Neural progenitor cell (in vitro differentiated cells): ENCODE data around the gene CPD. TPM values are rescaled to one million over a fixed set of nuclear protein-coding genes. Genes with fewer than 3 reads are reported as not detected.

Experiments
- DNase-seq: peaks from one replicate; pipeline ENCODE4 v3.0.0-alpha.2; 2016; ENCODE audit warnings: low spot score
- H2AFZ ChIP-seq: fragments of 200-600 bp; sonication (generic); replicated peaks from 2 replicates; pipeline ENCODE4 v1.6.1; 2016; ENCODE audit warnings: antibody characterized with exemption
- H3F3A ChIP-seq: fragments of 200-600 bp; sonication (generic); 2 replicates; pipeline ENCODE4 v1.6.1; 2016; ENCODE audit warnings: antibody characterized with exemption, low read depth
- H3K27ac ChIP-seq: fragments of 200-600 bp; sonication (generic); 2 replicates; pipeline ENCODE4 v1.5.1; 2016; ENCODE audit warnings: mild to moderate bottlenecking
- H3K27me3 ChIP-seq: fragments of 200-600 bp; sonication (generic); 2 replicates; pipeline ENCODE4 v1.6.1; 2016; ENCODE audit warnings: mild to moderate bottlenecking, moderate library complexity
- H3K36me3 ChIP-seq: fragments of 200-600 bp; sonication (generic); 2 replicates; pipeline ENCODE4 v1.5.1; 2016
- H3K4me1 ChIP-seq: fragments of 200-600 bp; sonication (generic); 2 replicates; pipeline ENCODE4 v1.6.1; 2016; ENCODE audit warnings: mixed run types
- H3K4me2 ChIP-seq: fragments of 200-600 bp; sonication (generic); 2 replicates; pipeline ENCODE4 v1.6.1; 2016
- H3K4me3 ChIP-seq: fragments of 200-600 bp; sonication (generic); 2 replicates; pipeline ENCODE4 v1.5.1; 2016
- H3K79me2 ChIP-seq: fragments of 200-600 bp; sonication (generic); 2 replicates; pipeline ENCODE4 v1.6.1; 2016; ENCODE audit warnings: low read depth
- H3K9ac ChIP-seq: fragments of 200-600 bp; sonication (generic); 2 replicates; pipeline ENCODE4 v1.6.1; 2016
- H3K9me3 ChIP-seq: fragments of 200-600 bp; sonication (generic); 2 replicates; pipeline ENCODE4 v1.5.1; 2016; ENCODE audit warnings: low read depth
- H4K20me1 ChIP-seq: fragments of 200-600 bp; sonication (generic); 2 replicates; pipeline ENCODE4 v1.6.1; 2016; ENCODE audit warnings: low read depth
- H3K27ac Mint-ChIP-seq: 3 replicates; pipeline ENCODE4 v1.8.0; 2021; ENCODE audit warnings: mixed read lengths
- H3K27me3 Mint-ChIP-seq: 2 replicates; pipeline ENCODE4 v1.8.0; 2022; ENCODE audit warnings: low read depth, mild to moderate bottlenecking, inconsistent platforms, moderate library complexity, mixed read lengths; ENCODE audit not compliant: insufficient read depth
- H3K36me3 Mint-ChIP-seq: 3 replicates; pipeline ENCODE4 v1.8.0; 2021; ENCODE audit warnings: mixed read lengths
- H3K4me1 Mint-ChIP-seq: 3 replicates; pipeline ENCODE4 v1.8.0; 2021; ENCODE audit warnings: mixed read lengths
- H3K4me3 Mint-ChIP-seq: 3 replicates; pipeline ENCODE4 v1.8.0; 2021; ENCODE audit warnings: mild to moderate bottlenecking, moderate library complexity, mixed read lengths
- H3K9me3 Mint-ChIP-seq: 3 replicates; pipeline ENCODE4 v1.8.0; 2020; ENCODE audit warnings: mixed read lengths
- EZH2 ChIP-seq: fragments of 200-600 bp; sonication (generic); IDR thresholded peaks from 2 replicates; pipeline ENCODE4 v1.6.1; 2017; ENCODE audit warnings: antibody characterized with exemption, mild to moderate bottlenecking, moderate library complexity
- EZH2phosphoT487 ChIP-seq: fragments of 200-600 bp; sonication (generic); IDR thresholded peaks from 2 replicates; pipeline ENCODE4 v1.6.1; 2017; ENCODE audit warnings: antibody characterized with exemption
- total RNA-seq: library from RNA; depleted of rRNA; stranded (reverse); fragments of >200 nt; gene quantifications from 2 replicates; pipeline ENCODE4 v1.2.3, GENCODE V29; 2015; ENCODE audit warnings: low replicate concordance
- TF ChIP-seq, protein P1 (sequence below): fragments of 200-600 bp; sonication (generic); IDR thresholded peaks from 2 replicates; pipeline ENCODE4 v1.5.1; 2017; ENCODE audit warnings: antibody characterized with exemption, mild to moderate bottlenecking

CPD gene
- total RNA-seq, 1 donor from 2014 or later: 70.8 TPM

DNA sequence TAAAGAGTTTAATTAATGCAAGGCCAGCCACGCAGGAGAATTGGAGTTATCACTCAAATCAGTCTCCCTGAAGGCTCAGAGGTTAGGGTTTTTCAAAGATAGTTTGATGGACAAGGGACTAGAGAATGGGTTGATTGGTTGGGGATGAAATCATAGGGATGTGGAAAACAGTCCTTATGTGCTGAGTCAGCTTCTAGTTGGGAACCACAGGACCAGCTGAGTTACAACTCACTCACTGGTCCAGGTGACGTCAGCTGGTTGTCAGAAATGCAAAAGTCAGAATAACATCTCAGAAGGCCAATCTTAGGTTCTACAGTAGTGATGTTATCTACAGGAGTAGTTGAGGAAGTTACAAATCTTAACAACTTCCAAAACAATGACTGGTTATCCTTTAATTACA lies 47.6 kb downstream of the CPD start:
- Histone ChIP-seq H3K36me3 (peaks cover 28% of the 10 kb centered on the region), H3K9me3 (no peaks in the 10 kb centered on the region), H3K4me1 (no peaks in the 10 kb centered on the region), H3K9ac (no peak overlapping the region), H3K79me2 (no peaks in the 10 kb centered on the region), H3F3A (no peaks in the 10 kb centered on the region), H3K4me3 (no peak overlapping the region), H4K20me1 (peaks cover 3% of the 10 kb centered on the region), H3K27me3 (no peaks in the 10 kb centered on the region), H2AFZ (no peak overlapping the region), H3K4me2 (no peak overlapping the region), H3K27ac (no peak overlapping the region)
- Mint-ChIP-seq H3K27ac (no peak overlapping the region), H3K36me3 (peaks cover 22% of the 10 kb centered on the region), H3K4me1 (no peaks in the 10 kb centered on the region), H3K9me3 (no peaks in the 10 kb centered on the region), H3K27me3 (no peaks in the 10 kb centered on the region), H3K4me3 (no peak overlapping the region)
- DNase-seq: no peak
- TF ChIP-seq EZH2 (no peak), EZH2phosphoT487 (no peak)
- TF ChIP-seq, protein P1, sequence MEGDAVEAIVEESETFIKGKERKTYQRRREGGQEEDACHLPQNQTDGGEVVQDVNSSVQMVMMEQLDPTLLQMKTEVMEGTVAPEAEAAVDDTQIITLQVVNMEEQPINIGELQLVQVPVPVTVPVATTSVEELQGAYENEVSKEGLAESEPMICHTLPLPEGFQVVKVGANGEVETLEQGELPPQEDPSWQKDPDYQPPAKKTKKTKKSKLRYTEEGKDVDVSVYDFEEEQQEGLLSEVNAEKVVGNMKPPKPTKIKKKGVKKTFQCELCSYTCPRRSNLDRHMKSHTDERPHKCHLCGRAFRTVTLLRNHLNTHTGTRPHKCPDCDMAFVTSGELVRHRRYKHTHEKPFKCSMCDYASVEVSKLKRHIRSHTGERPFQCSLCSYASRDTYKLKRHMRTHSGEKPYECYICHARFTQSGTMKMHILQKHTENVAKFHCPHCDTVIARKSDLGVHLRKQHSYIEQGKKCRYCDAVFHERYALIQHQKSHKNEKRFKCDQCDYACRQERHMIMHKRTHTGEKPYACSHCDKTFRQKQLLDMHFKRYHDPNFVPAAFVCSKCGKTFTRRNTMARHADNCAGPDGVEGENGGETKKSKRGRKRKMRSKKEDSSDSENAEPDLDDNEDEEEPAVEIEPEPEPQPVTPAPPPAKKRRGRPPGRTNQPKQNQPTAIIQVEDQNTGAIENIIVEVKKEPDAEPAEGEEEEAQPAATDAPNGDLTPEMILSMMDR: no peak

DNA sequence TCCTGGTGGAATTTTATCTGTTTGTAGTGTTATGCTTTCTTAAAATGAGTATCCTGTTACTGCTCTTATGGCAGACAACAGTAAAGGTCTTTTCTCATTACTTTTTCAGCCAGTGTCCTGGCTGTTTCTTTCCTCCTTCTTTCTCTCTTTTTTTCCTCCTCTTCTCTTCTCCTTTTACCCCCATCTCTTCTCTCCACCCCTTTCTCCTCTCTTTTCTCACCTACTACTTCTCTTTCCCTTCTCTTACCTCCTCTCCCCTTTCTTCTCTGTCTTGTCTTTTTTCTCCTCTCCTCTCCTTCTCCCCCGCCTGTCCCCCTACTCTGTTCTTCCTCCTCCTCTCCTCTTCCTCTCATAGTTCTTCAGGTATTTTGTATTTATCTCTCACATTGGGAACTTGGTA lies 48.9 kb downstream of the CPD start:
- TF ChIP-seq EZH2phosphoT487 (no peak), EZH2 (no peak)
- TF ChIP-seq, protein P1: no peak
- Histone ChIP-seq H3K9ac (no peak overlapping the region), H3K36me3 (peaks cover 16% of the 10 kb centered on the region), H3K9me3 (no peaks in the 10 kb centered on the region), H3K4me2 (no peak overlapping the region), H3K27ac (no peak overlapping the region), H4K20me1 (peaks cover 3% of the 10 kb centered on the region), H2AFZ (no peak overlapping the region), H3K4me1 (no peaks in the 10 kb centered on the region), H3K27me3 (no peaks in the 10 kb centered on the region), H3F3A (no peaks in the 10 kb centered on the region), H3K4me3 (no peak overlapping the region), H3K79me2 (no peaks in the 10 kb centered on the region)
- Mint-ChIP-seq H3K9me3 (no peaks in the 10 kb centered on the region), H3K27ac (no peak overlapping the region), H3K4me1 (no peaks in the 10 kb centered on the region), H3K27me3 (no peaks in the 10 kb centered on the region), H3K36me3 (peaks cover 25% of the 10 kb centered on the region), H3K4me3 (no peak overlapping the region)
- DNase-seq: no peak

DNA sequence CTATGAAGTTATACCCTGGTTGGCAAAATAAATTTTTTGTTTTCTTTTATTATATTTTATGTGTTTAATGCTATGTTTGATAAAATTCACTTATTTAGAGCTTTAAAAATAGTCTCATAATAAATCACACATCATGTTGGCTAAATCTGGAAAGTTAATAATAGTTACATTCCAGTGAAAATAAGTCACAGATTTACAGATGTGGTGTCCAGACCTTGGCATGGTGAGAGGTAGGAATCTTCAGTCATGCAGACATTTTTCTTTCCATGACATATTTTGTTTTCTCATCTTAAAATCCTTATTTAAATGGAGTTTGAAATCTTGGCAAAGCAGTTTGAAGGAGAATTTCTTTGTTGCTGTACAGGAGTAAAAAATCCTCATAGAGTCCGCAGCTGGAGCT lies 50.4 kb downstream of the CPD start:
- H3K27me3 Mint-ChIP-seq: no peaks in the 10 kb centered on the region
- no peaks in the 10 kb centered on the region for H3F3A ChIP-seq
- no peak overlapping the region for H3K9ac ChIP-seq
- H3K36me3 ChIP-seq: peaks cover 3% of the 10 kb centered on the region
- H2AFZ ChIP-seq: no peak overlapping the region
- H3K27ac ChIP-seq: no peak overlapping the region
- no peaks in the 10 kb centered on the region for H3K4me1 Mint-ChIP-seq
- H3K27me3 ChIP-seq: no peaks in the 10 kb centered on the region
- no peaks in the 10 kb centered on the region for H3K9me3 Mint-ChIP-seq
- H3K4me1 ChIP-seq: no peaks in the 10 kb centered on the region
- TF ChIP-seq EZH2phosphoT487 (no peak), EZH2 (no peak)
- TF ChIP-seq, protein P1: no peak
- peaks cover 32% of the 10 kb centered on the region for H3K36me3 Mint-ChIP-seq
- H3K4me3 ChIP-seq: no peak overlapping the region
- H4K20me1 ChIP-seq: peaks cover 3% of the 10 kb centered on the region
- H3K27ac Mint-ChIP-seq: no peak overlapping the region
- H3K4me2 ChIP-seq: no peak overlapping the region
- H3K9me3 ChIP-seq: no peaks in the 10 kb centered on the region
- no peak overlapping the region for H3K4me3 Mint-ChIP-seq
- no peaks in the 10 kb centered on the region for H3K79me2 ChIP-seq
- no peak for DNase-seq
